HFFc6 (cell line): ENCODE data around the gene LUC7L3. TPM values are rescaled to one million over a fixed set of nuclear protein-coding genes. Genes with fewer than 3 reads are reported as not detected.
A peak's percentile ranks its signal among the peaks of the same experiment; 100 is the strongest.

ENCODE experiments used
- DNase-seq: peaks from one replicate; pipeline ENCODE4 v3.0.0-alpha.2; 2018
- H3K27ac Mint-ChIP-seq: 2 replicates; pipeline ENCODE4 v1.8.0; 2020; ENCODE audit warnings: mild to moderate bottlenecking, mixed read lengths
- H3K27me3 Mint-ChIP-seq: 2 replicates; pipeline ENCODE4 v1.8.0; 2021; ENCODE audit warnings: mild to moderate bottlenecking, moderate library complexity, mixed read lengths; ENCODE audit not compliant: insufficient read depth
- H3K36me3 Mint-ChIP-seq: 2 replicates; pipeline ENCODE4 v1.8.0; 2021; ENCODE audit warnings: low read depth, mixed read lengths
- H3K4me1 Mint-ChIP-seq: 2 replicates; pipeline ENCODE4 v1.8.0; 2020; ENCODE audit warnings: low read depth, mixed read lengths
- H3K4me3 Mint-ChIP-seq: 2 replicates; pipeline ENCODE4 v1.8.0; 2020; ENCODE audit warnings: mild to moderate bottlenecking, moderate library complexity, mixed read lengths
- H3K9me3 Mint-ChIP-seq: 2 replicates; pipeline ENCODE4 v1.8.0; 2020; ENCODE audit warnings: mild to moderate bottlenecking, mixed read lengths
- total RNA-seq, 6 experiments: library from RNA; stranded (reverse); fragmentation: NEBNext Ultra II Directional; extraction: Animal tissue kit (Norgen Biotek cat#: 25700); gene quantifications; 2 replicates in 1 of 6; 3 replicates in 5 of 6; pipeline ENCODE4 v1.2.3, GENCODE V29; 2021
- TF ChIP-seq, protein P1 (sequence below): fragments of 200-600 bp; sonication (generic); IDR thresholded peaks from 2 replicates; pipeline ENCODE4 v1.5.0; 2021; ENCODE audit warnings: antibody characterized with exemption, mild to moderate bottlenecking

LUC7L3 gene
- total RNA-seq, 6 experiments from 2014 or later: 54.0 to 76.3 (median 59.1) TPM

DNA sequence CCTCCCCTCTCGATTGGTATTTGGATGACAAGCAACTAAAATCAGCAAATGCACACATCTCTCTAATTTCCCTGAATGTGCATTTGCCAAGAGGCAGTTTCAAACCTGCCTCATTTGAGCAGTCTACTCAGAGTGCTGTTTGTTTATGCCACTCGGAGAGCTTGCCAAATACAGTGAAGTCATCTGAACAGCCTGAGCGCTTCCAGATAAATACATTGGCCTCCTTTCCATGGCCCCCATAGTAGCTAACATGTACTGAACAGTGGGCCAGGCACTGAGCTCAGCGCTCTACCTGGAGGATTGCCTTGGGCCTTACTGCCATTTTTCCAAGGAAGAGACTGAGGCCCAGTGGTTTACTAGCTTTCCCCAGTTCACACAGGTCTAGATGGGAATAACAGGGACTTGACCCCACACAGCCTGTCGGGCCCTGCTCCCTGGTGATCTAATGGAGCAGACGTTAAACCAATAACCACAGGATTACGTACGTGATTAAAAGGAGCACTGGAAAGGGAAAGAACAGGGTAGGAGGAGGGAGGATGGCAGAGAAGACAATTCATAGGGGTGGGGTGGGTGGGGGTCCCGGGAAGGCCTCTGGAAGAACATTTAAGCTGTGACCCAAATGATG lies 66.7 kb downstream of the LUC7L3 start:
- Mint-ChIP-seq H3K4me1 (peaks cover 37% of the 10 kb centered on the region), H3K27ac (peak overlapping the region; percentile 25; the same call in 1 of the 2 replicates), H3K4me3 (no peak overlapping the region), H3K9me3 (no peaks in the 10 kb centered on the region), H3K36me3 (no peaks in the 10 kb centered on the region), H3K27me3 (peaks cover 7% of the 10 kb centered on the region)
- TF ChIP-seq, protein P1, sequence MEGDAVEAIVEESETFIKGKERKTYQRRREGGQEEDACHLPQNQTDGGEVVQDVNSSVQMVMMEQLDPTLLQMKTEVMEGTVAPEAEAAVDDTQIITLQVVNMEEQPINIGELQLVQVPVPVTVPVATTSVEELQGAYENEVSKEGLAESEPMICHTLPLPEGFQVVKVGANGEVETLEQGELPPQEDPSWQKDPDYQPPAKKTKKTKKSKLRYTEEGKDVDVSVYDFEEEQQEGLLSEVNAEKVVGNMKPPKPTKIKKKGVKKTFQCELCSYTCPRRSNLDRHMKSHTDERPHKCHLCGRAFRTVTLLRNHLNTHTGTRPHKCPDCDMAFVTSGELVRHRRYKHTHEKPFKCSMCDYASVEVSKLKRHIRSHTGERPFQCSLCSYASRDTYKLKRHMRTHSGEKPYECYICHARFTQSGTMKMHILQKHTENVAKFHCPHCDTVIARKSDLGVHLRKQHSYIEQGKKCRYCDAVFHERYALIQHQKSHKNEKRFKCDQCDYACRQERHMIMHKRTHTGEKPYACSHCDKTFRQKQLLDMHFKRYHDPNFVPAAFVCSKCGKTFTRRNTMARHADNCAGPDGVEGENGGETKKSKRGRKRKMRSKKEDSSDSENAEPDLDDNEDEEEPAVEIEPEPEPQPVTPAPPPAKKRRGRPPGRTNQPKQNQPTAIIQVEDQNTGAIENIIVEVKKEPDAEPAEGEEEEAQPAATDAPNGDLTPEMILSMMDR: no peak
- peak; percentile 33 for DNase-seq

DNA sequence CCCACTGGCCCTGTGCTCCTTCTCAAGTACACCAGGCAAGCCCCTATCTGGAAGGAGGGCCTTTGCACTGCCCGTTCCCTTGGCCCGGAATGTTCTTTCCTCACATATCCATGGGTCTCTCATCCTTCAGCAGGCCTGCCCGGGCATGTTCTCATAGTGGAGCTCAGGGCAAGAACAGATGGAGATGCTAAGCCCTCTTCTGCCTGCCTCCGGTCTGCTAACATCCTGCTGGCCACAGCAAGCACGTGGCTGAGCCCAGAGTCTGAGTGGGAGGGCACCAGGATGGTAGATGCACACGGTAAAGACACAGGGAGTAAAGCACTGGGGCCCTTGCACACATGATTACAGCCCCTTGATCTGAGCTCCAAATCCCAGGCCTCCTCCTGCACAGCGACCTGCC lies 67.7 kb downstream of the LUC7L3 start:
- no peak for DNase-seq
- TF ChIP-seq, protein P1: no peak
- peaks cover 7% of the 10 kb centered on the region for H3K27me3 Mint-ChIP-seq
- peaks cover 32% of the 10 kb centered on the region for H3K4me1 Mint-ChIP-seq
- H3K9me3 Mint-ChIP-seq: no peaks in the 10 kb centered on the region
- peak overlapping the region; percentile 43; the same call in 1 of the 2 replicates for H3K27ac Mint-ChIP-seq
- no peaks in the 10 kb centered on the region for H3K36me3 Mint-ChIP-seq
- no peak overlapping the region for H3K4me3 Mint-ChIP-seq

DNA sequence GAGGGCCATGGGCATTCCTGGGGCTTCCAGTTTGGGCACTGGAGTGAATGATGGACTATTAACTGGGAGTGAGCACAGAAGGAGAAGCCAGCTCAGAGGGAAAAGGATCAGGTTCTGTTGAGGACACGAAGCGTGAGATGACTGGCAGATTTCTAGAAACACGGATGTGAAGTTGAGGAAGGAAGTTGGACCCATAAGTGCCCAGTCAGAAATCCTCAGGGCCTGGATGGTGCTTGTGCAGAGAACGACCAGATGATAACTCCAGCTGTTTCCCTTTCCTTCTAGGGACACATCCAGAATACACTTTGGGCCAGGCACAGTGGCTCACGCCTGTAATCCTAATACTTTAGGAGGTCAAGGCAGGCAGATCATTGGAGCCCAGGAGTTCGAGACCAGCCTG lies 71.2 kb downstream of the LUC7L3 start:
- no peaks in the 10 kb centered on the region for H3K36me3 Mint-ChIP-seq
- peaks cover 21% of the 10 kb centered on the region for H3K4me1 Mint-ChIP-seq
- no peak overlapping the region for H3K27ac Mint-ChIP-seq
- H3K4me3 Mint-ChIP-seq: no peak overlapping the region
- TF ChIP-seq, protein P1: no peak
- H3K9me3 Mint-ChIP-seq: no peaks in the 10 kb centered on the region
- H3K27me3 Mint-ChIP-seq: peaks cover 6% of the 10 kb centered on the region
- no peak for DNase-seq

DNA sequence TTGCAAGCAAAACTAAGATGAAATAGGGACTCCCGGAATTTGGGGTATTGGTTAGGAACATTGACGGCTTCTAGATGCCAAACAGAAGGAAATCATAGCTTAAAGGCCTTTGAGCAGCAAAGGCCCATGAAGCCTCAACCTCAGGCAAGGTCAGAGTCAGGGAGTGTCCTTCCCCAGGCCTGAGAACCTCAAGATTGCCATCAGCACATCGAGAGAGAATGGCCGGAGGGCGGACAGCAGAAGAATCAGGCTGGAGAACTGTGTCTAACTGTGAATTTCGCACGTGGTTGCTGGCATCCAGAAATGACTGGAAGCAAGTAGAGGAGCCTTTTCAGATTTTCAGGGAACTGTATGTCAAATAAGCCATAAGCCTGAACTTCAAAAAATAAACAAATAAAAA lies 72.7 kb downstream of the LUC7L3 start:
- TF ChIP-seq, protein P1: no peak
- Mint-ChIP-seq H3K9me3 (no peaks in the 10 kb centered on the region), H3K27ac (no peak overlapping the region), H3K36me3 (no peaks in the 10 kb centered on the region), H3K27me3 (peaks cover 4% of the 10 kb centered on the region), H3K4me3 (no peak overlapping the region), H3K4me1 (peaks cover 9% of the 10 kb centered on the region)
- DNase-seq: no peak

DNA sequence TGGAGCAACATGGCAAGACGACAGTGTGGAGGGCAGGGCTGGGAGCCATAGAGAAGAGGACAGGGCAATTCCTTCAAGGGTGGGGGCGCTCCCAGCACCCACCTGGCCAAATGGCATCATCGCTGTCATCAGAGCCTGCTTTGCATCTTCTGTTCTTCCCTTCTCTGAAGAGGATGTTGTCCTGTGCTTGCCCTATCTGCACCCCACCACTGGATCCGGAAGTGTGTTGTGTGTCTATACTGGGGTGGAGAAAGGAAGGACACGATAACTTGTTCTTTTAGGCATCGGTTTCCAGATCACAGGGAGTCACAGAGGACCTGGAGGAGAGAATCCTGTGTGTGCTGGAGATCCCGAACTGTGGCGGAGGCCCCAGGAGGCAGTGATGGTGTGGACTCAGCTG lies 73.6 kb downstream of the LUC7L3 start:
- no peak for DNase-seq
- no peaks in the 10 kb centered on the region for H3K9me3 Mint-ChIP-seq
- no peak overlapping the region for H3K27ac Mint-ChIP-seq
- peaks cover 4% of the 10 kb centered on the region for H3K27me3 Mint-ChIP-seq
- TF ChIP-seq, protein P1: no peak
- no peak overlapping the region for H3K4me3 Mint-ChIP-seq
- no peaks in the 10 kb centered on the region for H3K36me3 Mint-ChIP-seq
- H3K4me1 Mint-ChIP-seq: peaks cover 7% of the 10 kb centered on the region
